Cardiac fibroblast (primary cell): ENCODE results near the gene PROZ.

Experiments used
- DNase-seq, 2 donors: peaks; one replicate each; pipeline versions ENCODE4 v3.0.0 to v3.0.0-alpha.2; 2010; ENCODE audit warnings: low read depth in 2 of 2
- H3K4me3 ChIP-seq, 2 donors: replicated peaks in 1 of 2; 1 replicate in 1 of 2; 2 replicates in 1 of 2; pipeline ENCODE4 v1.5.1; 2011; ENCODE audit warnings: low read depth in 2 of 2, low read length in 2 of 2, mild to moderate bottlenecking in 2 of 2, moderate library complexity in 1 of 2
- TF ChIP-seq, protein P1 (sequence below): IDR thresholded peaks from one replicate; pipeline ENCODE4 v1.5.1; 2011; ENCODE audit warnings: low read depth, mild to moderate bottlenecking, low read length, inconsistent platforms

PROZ gene

GRCh38 chr13:113219256-113219940 lies 61.0 kb downstream of the PROZ start:
- H3K4me3 ChIP-seq = no peak overlapping the region
- peak in 1 of 2 donors; percentile 53 for DNase-seq
- TF ChIP-seq, protein P1, sequence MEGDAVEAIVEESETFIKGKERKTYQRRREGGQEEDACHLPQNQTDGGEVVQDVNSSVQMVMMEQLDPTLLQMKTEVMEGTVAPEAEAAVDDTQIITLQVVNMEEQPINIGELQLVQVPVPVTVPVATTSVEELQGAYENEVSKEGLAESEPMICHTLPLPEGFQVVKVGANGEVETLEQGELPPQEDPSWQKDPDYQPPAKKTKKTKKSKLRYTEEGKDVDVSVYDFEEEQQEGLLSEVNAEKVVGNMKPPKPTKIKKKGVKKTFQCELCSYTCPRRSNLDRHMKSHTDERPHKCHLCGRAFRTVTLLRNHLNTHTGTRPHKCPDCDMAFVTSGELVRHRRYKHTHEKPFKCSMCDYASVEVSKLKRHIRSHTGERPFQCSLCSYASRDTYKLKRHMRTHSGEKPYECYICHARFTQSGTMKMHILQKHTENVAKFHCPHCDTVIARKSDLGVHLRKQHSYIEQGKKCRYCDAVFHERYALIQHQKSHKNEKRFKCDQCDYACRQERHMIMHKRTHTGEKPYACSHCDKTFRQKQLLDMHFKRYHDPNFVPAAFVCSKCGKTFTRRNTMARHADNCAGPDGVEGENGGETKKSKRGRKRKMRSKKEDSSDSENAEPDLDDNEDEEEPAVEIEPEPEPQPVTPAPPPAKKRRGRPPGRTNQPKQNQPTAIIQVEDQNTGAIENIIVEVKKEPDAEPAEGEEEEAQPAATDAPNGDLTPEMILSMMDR = no peak

- TF ChIP-seq, protein P1 = no peak
- no peak overlapping the region for H3K4me3 ChIP-seq
- no peak for DNase-seq
Measured at GRCh38 chr13:113220141-113220598, 61.7 kb downstream of the PROZ start.

- TF ChIP-seq, protein P1 = peak; percentile 20
- peak; percentile 31 to 36 for DNase-seq
Measured at GRCh38 chr13:113220877-113221276, 62.4 kb downstream of the PROZ start.

More at GRCh38 chr13:113220877-113221276, 62.4 kb downstream of the PROZ start:
- no peak overlapping the region for H3K4me3 ChIP-seq
